Karpas-422 (cell line): ENCODE results near the gene ITSN1. TPM values are rescaled to one million over a fixed set of nuclear protein-coding genes. Genes with fewer than 3 reads are reported as not detected.

Experiments used
- DNase-seq: peaks from one replicate; pipeline ENCODE4 v3.0.0-alpha.2; 2015
- H2AFZ ChIP-seq: fragments of 200-600 bp; sonication (generic); 2 replicates; pipeline ENCODE4 v1.6.1; 2014; ENCODE audit warnings: antibody characterized with exemption, low read length, mixed read lengths
- H3K27ac ChIP-seq: fragments of 200-600 bp; sonication (generic); 2 replicates; pipeline ENCODE4 v1.5.1; 2014; ENCODE audit warnings: mild to moderate bottlenecking, low read length, moderate library complexity
- H3K27me3 ChIP-seq: fragments of 200-600 bp; sonication (generic); 2 replicates; pipeline ENCODE4 v1.6.1; 2014; ENCODE audit warnings: low read length, mixed read lengths
- H3K36me3 ChIP-seq: fragments of 200-600 bp; sonication (generic); 2 replicates; pipeline ENCODE4 v1.6.1; 2014; ENCODE audit warnings: low read length, mixed read lengths; ENCODE audit not compliant: insufficient read depth
- H3K4me1 ChIP-seq: fragments of 200-600 bp; sonication (generic); 2 replicates; pipeline ENCODE4 v1.6.1; 2014; ENCODE audit warnings: mild to moderate bottlenecking, low read length, mixed read lengths
- H3K4me2 ChIP-seq: fragments of 200-600 bp; sonication (generic); 2 replicates; pipeline ENCODE4 v1.6.1; 2014; ENCODE audit warnings: low read length, low read depth, mild to moderate bottlenecking; ENCODE audit not compliant: poor library complexity, severe bottlenecking
- H3K4me3 ChIP-seq: fragments of 200-600 bp; sonication (generic); 2 replicates; pipeline ENCODE4 v1.5.1; 2014; ENCODE audit warnings: mild to moderate bottlenecking, antibody characterized with exemption, low read length, mixed read lengths
- H3K79me2 ChIP-seq: fragments of 200-600 bp; sonication (generic); 2 replicates; pipeline ENCODE4 v1.6.1; 2014; ENCODE audit warnings: mild to moderate bottlenecking, low read length, mixed read lengths
- H3K9ac ChIP-seq: fragments of 200-600 bp; sonication (generic); 2 replicates; pipeline ENCODE4 v1.6.0; 2014; ENCODE audit warnings: low read length
- H3K9me2 ChIP-seq: fragments of 200-600 bp; sonication (generic), shearing (Covaris generic); replicated peaks from 2 replicates; pipeline ENCODE4 v1.6.0; 2014; ENCODE audit warnings: mild to moderate bottlenecking, low read length, moderate library complexity; ENCODE audit not compliant: insufficient read depth
- H3K9me3 ChIP-seq: fragments of 300-700, 200-600 bp; sonication (generic); 2 replicates; pipeline ENCODE4 v1.6.1; 2014; ENCODE audit warnings: low read length, mixed read lengths
- H4K20me1 ChIP-seq: fragments of 200-600 bp; sonication (generic); 2 replicates; pipeline ENCODE4 v1.6.1; 2014; ENCODE audit warnings: mild to moderate bottlenecking, antibody characterized with exemption, low read length, low read depth; ENCODE audit not compliant: insufficient read depth
- total RNA-seq: library from RNA; depleted of rRNA; stranded (reverse); fragments of >200 nt; shearing (Covaris generic); gene quantifications from 2 replicates; pipeline ENCODE4 v1.2.3, GENCODE V29; 2014; ENCODE audit warnings: low replicate concordance

Gene ITSN1
- total RNA-seq, 1 experiment from 2014 or later: 2.3 TPM

DNA sequence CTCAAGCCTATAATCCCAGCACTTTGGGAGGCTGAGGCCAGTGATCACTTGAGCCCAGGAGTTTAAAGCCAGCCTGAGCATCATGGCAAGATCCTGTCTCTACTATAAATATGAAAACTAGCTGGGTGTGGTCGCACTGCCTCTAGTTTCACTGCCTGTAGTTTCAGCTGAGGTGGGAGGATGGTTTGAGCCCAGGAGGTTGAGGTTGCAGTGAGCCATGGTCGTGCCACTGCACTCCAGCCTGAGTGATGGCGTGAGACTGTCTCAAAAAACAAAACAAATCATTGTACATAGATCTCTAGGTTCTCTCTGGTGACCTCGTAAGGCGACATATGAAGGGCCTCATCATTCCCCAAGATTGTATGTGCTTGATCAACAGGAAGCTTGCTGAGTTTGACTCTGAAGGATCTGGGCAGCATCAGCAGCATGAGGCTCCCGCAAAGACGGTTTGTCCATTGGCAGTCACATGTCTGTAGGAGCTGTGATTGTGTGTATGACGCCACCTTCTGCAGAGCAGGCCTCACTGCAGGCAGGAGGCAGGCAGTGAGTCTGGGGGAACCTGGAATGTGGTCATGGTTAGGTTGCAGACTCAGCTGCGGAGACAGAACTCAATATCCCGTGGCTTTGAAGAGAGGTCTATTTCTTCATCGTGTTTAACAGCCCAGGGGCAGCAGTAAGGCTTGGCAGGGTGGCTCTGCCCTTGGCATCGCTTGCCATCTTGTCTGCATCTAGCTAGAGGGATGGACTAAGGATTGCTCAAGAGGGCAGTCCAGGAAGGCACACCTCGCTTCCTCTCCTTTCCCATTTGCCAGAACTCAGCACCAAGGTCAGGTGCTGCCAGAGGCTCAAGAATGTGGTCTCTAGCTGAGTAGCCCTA is 259.3 kb downstream of the ITSN1 start:
- Histone ChIP-seq H3K9me3 (no peaks in the 10 kb centered on the region), H3K4me2 (no peak overlapping the region), H4K20me1 (0 out of 2 replicates have a peak, but pooled peaks cover 3% of the 10 kb centered on the region), H3K4me3 (no peak overlapping the region), H3K27me3 (no peaks in the 10 kb centered on the region), H2AFZ (no peak overlapping the region), H3K9ac (no peak overlapping the region), H3K36me3 (peaks cover 26% of the 10 kb centered on the region), H3K79me2 (no peaks in the 10 kb centered on the region), H3K4me1 (no peaks in the 10 kb centered on the region), H3K9me2 (no peaks in the 10 kb centered on the region), H3K27ac (no peak overlapping the region)
- peak; percentile 70 for DNase-seq

DNA sequence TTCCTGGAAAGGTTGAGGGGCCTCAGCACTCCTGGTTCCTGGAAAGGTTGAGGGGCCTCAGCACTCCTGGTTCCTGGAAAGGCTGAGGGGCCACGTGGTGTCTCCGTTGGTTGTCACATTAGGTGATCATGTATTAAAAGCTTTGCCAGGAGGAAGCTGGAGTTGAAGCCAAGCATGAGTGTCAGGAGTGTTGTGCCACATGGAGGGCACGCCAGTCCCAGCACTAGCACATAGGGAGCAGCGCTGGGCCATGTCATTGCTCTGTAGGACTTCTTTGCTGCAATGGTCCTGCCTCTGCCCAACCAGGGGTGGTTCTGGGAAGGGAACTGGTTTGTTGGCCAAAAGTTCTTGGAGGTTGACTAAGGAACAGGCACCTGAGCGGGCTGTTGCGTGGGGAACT is 260.0 kb downstream of the ITSN1 start:
- H3K4me2 ChIP-seq: no peak overlapping the region
- no peak overlapping the region for H2AFZ ChIP-seq
- no peaks in the 10 kb centered on the region for H3K9me2 ChIP-seq
- no peak overlapping the region for H3K4me3 ChIP-seq
- no peaks in the 10 kb centered on the region for H3K79me2 ChIP-seq
- H3K9ac ChIP-seq: no peak overlapping the region
- no peak for DNase-seq
- peaks cover 33% of the 10 kb centered on the region for H3K36me3 ChIP-seq
- no peaks in the 10 kb centered on the region for H3K4me1 ChIP-seq
- H3K27me3 ChIP-seq: no peaks in the 10 kb centered on the region
- no peak overlapping the region for H3K27ac ChIP-seq
- no peaks in the 10 kb centered on the region for H3K9me3 ChIP-seq
- H4K20me1 ChIP-seq: 0 out of 2 replicates have a peak, but pooled peaks cover 3% of the 10 kb centered on the region

DNA sequence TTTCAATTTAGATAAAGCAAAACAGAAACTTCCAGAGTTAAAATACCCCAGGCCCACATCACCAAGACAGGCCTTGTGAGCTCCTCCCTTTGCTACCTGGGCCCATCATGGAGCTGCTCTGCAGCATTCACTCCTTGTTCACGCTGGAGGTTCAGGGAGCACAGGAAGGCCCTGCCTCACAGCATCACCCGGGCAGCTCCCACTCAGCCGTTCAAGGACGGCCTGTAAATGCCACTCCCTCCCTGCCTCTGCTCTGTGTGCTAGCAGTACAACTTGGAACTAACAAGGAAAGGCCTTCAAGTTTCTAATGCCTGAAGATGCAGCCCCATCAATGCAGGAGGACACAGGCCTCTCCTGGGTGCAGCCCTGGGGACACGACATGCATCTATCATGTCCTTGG is 261.7 kb downstream of the ITSN1 start:
- no peak overlapping the region for H3K9ac ChIP-seq
- no peaks in the 10 kb centered on the region for H3K79me2 ChIP-seq
- no peak overlapping the region for H2AFZ ChIP-seq
- H3K27me3 ChIP-seq: no peaks in the 10 kb centered on the region
- H3K4me2 ChIP-seq: no peak overlapping the region
- H3K9me3 ChIP-seq: no peaks in the 10 kb centered on the region
- DNase-seq: no peak
- H3K36me3 ChIP-seq: peaks cover 42% of the 10 kb centered on the region
- H4K20me1 ChIP-seq: 0 out of 2 replicates have a peak, but pooled peaks cover 3% of the 10 kb centered on the region
- H3K27ac ChIP-seq: no peak overlapping the region
- no peaks in the 10 kb centered on the region for H3K9me2 ChIP-seq
- H3K4me1 ChIP-seq: no peaks in the 10 kb centered on the region
- H3K4me3 ChIP-seq: no peak overlapping the region

DNA sequence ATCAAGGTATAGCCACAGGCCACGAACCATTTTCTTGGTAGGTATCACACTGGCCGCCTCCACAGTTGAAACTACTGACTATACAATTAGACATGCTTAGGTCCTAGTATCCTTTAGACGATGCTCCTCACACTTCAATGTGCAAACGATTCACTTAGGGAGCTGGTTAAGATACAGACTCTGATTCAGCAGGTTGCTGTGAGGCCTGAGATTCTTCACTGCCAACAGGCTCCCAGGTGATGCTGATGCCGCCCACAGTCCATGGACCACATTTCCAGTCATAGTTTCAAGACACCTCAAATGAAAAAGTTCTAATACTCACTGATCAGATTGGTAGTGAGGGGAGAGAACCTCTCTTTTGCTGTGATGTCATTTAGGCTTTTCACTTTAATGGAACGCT is 266.5 kb downstream of the ITSN1 start:
- Histone ChIP-seq H3K4me1 (no peaks in the 10 kb centered on the region), H3K9me3 (no peaks in the 10 kb centered on the region), H3K4me3 (no peak overlapping the region), H2AFZ (no peak overlapping the region), H3K9me2 (no peaks in the 10 kb centered on the region), H3K27me3 (no peaks in the 10 kb centered on the region), H3K4me2 (no peak overlapping the region), H3K27ac (no peak overlapping the region), H4K20me1 (peaks cover 14% of the 10 kb centered on the region; the same call in 1 of the 2 replicates), H3K9ac (no peak overlapping the region), H3K36me3 (peaks cover 71% of the 10 kb centered on the region), H3K79me2 (peaks cover 30% of the 10 kb centered on the region)
- DNase-seq: no peak

DNA sequence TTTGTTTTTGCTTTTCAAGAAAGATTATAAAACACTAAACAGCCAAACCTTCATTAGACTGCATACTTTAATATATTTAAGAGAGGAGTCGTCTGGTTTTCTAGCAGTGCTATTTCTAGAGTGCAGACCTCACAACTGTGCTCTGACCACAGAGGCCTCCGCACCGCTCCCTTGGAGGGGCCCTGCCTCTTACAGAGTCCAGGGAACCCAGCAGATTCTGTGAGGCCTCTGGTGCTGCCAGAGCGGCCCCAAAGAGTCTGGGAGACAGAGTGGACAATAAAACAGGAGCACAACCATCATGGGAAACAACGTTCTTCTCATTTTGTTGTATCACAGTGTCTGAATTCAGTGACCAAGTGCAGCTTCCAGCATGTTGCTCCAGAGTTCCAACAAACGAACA is 267.5 kb downstream of the ITSN1 start:
- Histone ChIP-seq H3K9me3 (no peaks in the 10 kb centered on the region), H3K27me3 (no peaks in the 10 kb centered on the region), H3K4me1 (peaks cover 9% of the 10 kb centered on the region), H3K79me2 (peaks cover 40% of the 10 kb centered on the region), H4K20me1 (peaks cover 14% of the 10 kb centered on the region; the same call in 1 of the 2 replicates), H2AFZ (no peak overlapping the region), H3K36me3 (peaks cover 65% of the 10 kb centered on the region), H3K27ac (no peak overlapping the region), H3K4me2 (no peak overlapping the region), H3K9me2 (no peaks in the 10 kb centered on the region), H3K9ac (no peak overlapping the region), H3K4me3 (no peak overlapping the region)
- no peak for DNase-seq

DNA sequence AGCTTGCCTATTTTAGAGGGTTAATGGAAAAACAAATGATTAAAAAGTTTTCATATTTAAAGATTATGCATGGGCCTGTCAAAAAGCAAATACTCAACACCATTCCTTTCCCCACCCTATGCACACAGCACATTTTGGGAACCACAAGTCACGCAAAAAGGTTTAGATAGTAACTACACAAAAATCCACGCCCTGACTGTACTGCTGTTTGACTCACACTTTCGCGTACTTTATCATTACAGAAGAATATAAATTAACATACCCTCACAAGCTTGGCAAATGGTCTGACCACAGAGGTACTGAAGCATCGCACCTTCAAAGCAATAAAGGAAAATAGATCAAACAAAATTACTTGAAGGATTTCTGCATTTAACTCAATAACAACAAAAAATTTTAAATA is 271.9 kb downstream of the ITSN1 start:
- peaks cover 49% of the 10 kb centered on the region for H3K79me2 ChIP-seq
- H3K9ac ChIP-seq: peak overlapping the region; percentile 93
- peaks cover 35% of the 10 kb centered on the region for H3K36me3 ChIP-seq
- H3K9me3 ChIP-seq: no peaks in the 10 kb centered on the region
- no peak overlapping the region for H2AFZ ChIP-seq
- H3K9me2 ChIP-seq: no peaks in the 10 kb centered on the region
- H3K4me3 ChIP-seq: peak overlapping the region; percentile 95
- H3K4me1 ChIP-seq: peaks cover 16% of the 10 kb centered on the region
- peak overlapping the region; percentile 71 for H3K27ac ChIP-seq
- H3K4me2 ChIP-seq: peak overlapping the region; percentile 86
- H4K20me1 ChIP-seq: peaks cover 11% of the 10 kb centered on the region; the same call in 1 of the 2 replicates
- no peaks in the 10 kb centered on the region for H3K27me3 ChIP-seq
- DNase-seq: no peak

DNA sequence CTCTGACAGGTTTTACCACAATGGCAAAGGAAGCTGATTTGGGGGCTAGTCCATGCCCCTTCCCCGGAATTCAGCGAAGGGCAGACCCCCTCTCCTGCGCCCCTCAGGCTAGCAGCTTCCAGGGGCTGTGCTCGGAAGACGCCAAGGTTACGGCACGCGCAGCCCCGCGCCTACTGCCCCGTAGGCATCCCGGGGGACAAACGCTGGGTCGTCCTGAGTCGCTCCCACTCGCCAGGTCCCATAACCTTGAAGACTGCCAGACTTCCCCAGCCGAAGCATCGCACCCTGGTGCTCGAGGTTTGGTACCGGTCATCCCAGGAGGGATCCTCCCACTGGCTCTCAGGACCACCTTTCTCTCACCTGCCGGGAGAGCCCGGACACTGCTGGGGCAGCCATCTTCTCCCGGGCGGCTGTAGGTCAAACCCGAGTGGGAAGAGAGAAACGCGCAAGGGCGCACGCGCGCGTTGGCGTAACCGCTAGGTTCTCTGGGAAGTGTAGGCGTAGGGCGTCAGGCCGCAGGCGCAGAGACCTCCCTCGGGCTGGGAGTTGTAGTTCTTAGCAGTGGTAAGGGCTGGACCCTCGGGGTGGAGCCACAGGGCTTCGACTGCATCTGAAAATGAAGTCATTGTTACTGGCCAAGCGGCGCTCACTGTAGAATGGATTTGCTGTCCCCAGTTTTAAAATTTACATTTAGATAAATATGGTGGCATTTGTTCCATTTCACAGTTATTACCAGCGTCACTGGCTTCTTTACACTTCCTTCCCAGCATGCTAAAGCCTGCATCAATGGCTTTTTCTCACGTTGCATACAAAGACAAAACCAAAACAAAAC is 273.3 kb downstream of the ITSN1 start, which contains the start of gene ATP5PO:
Gene ATP5PO (minus strand): TSS at position 437 of the 832 bp plus-strand sequence. CDS start 41 bp downstream, at position 396.
- Histone ChIP-seq H3K4me1 (peaks cover 16% of the 10 kb centered on the region), H3K4me2 (peak within 1 kb of the TSS; percentile 86), H3K79me2 (peaks cover 40% of the 10 kb centered on the region), H3K27me3 (no peaks in the 10 kb centered on the region), H3K9me2 (no peaks in the 10 kb centered on the region), H3K27ac (peak within 1 kb of the TSS; percentile 71), H3K9me3 (no peaks in the 10 kb centered on the region), H4K20me1 (peaks cover under 1% of the 10 kb centered on the region; the same call in 1 of the 2 replicates), H3K36me3 (peaks cover 24% of the 10 kb centered on the region), H3K4me3 (peak within 1 kb of the TSS; percentile 95), H2AFZ (peak within 1 kb of the TSS; percentile 94), H3K9ac (peak within 1 kb of the TSS; percentile 93)
- DNase-seq: peak; percentile 99

DNA sequence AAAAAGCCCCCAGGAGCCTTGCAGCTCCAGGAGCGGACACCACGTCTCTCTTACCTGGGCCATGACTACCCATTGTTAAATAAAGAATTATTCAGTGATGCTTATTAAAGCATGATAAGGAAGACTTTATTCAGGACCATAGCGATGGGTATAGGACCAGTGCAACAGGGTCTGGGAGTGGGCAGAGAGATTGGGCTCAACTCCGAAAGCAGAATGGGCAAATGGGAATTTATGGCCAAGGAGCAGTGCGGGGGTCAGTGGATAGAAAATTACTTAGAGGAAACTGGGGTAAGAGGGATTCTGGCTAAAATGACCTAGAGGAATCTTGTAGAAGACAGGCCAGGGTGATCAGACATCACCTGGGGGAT is 273.9 kb downstream of the ITSN1 start:
- Histone ChIP-seq H3K9ac (peak overlapping the region; percentile 52), H3K36me3 (peaks cover 18% of the 10 kb centered on the region), H3K9me2 (no peaks in the 10 kb centered on the region), H3K4me2 (peak overlapping the region; percentile 86), H4K20me1 (no peaks in the 10 kb centered on the region; the same call in 1 of the 2 replicates), H3K79me2 (peaks cover 34% of the 10 kb centered on the region), H2AFZ (peak overlapping the region; percentile 94), H3K27ac (0 out of 2 replicates have a peak overlapping the region, but pooled peaks have one; percentile 12), H3K4me1 (peaks cover 16% of the 10 kb centered on the region), H3K4me3 (peak overlapping the region; percentile 53), H3K27me3 (no peaks in the 10 kb centered on the region), H3K9me3 (no peaks in the 10 kb centered on the region)
- DNase-seq: no peak
